Esophagus squamous epithelium (tissue), 5 donors: ENCODE measurements around the gene CCNY. TPM values are rescaled to one million over a fixed set of nuclear protein-coding genes. Genes with fewer than 3 reads are reported as not detected.
"Not testable (repeated sequence)": the region's sequence is repeated elsewhere in the genome, so short reads cannot be mapped to it uniquely, and the experiment has no call there.

ENCODE experiments used
- DNase-seq: peaks from one replicate; lab custom pipeline; 2025; lab: John Stamatoyannopoulos, UW
- H3K27ac ChIP-seq, 4 donors: fragments of 200-600 bp; sonication (generic); one replicate each; pipeline ENCODE4 v1.5.1; 2016 to 2019; ENCODE audit warnings: mild to moderate bottlenecking in 1 of 4
- H3K27me3 ChIP-seq, 4 donors: fragments of 200-600 bp; sonication (generic); 1 replicate in 3 of 4; 2 replicates in 1 of 4; pipeline versions ENCODE4 v1.5.1 to v1.6.0; 2017 to 2021; ENCODE audit warnings: antibody characterized with exemption in 1 of 4
- H3K36me3 ChIP-seq, 3 donors: fragments of 200-600 bp; sonication (generic); one replicate each; pipeline ENCODE4 v1.5.1; 2016 to 2019
- H3K4me1 ChIP-seq, 3 donors: fragments of 200-600 bp; sonication (generic); one replicate each; pipeline ENCODE4 v1.5.1; 2017 to 2019
- H3K4me3 ChIP-seq, 4 donors: fragments of 200-600 bp; sonication (generic); 1 replicate in 3 of 4; 2 replicates in 1 of 4; pipeline ENCODE4 v1.5.1; 2016 to 2019; ENCODE audit warnings: mild to moderate bottlenecking in 2 of 4, moderate library complexity in 1 of 4
- H3K9me3 ChIP-seq, 3 donors: fragments of 200-600 bp; sonication (generic); one replicate each; pipeline ENCODE4 v1.5.1; 2016 to 2019
- POLR2A ChIP-seq, 4 donors: fragments of 450-650 bp; IDR thresholded peaks; one replicate each; pipeline ENCODE4 v1.6.1; 2017; ENCODE audit warnings: antibody characterized with exemption in 4 of 4, mild to moderate bottlenecking in 4 of 4, moderate library complexity in 3 of 4
- WGBS, 2 donors: methylation state at CpG; one replicate each; pipeline ENCODE4 v1.1.5; 2018; 5-methylcytosine and 5-hydroxymethylcytosine counted together
- intact Hi-C: fragments of 100-400 bp; cut with DNase I; formaldehyde crosslinking; loops from one replicate; pipeline ENCODE4 v1.15.0; 2022
- total RNA-seq, 4 donors: library from RNA; depleted of rRNA; stranded (reverse); fragments of >200 nt; gene quantifications; one replicate each; pipeline ENCODE4 v1.1.0, GENCODE V29; 2016
- TF ChIP-seq, protein P1 (sequence below), 6 experiments: fragments of 450-650 bp in 4 of 6; fragments of 200-600 bp in 2 of 6; sonication (generic) in 2 of 6; IDR thresholded peaks; one replicate each; pipeline ENCODE4 v1.5.1; 2016 to 2019; ENCODE audit warnings: antibody characterized with exemption in 6 of 6, mild to moderate bottlenecking in 4 of 6, moderate library complexity in 4 of 6
- donor health status: DM: yes; HTN: yes; CAD: no.

CCNY gene
- total RNA-seq, 4 donors from 2014 or later: 24.1 to 41.5 (median 30.4) TPM

DNA sequence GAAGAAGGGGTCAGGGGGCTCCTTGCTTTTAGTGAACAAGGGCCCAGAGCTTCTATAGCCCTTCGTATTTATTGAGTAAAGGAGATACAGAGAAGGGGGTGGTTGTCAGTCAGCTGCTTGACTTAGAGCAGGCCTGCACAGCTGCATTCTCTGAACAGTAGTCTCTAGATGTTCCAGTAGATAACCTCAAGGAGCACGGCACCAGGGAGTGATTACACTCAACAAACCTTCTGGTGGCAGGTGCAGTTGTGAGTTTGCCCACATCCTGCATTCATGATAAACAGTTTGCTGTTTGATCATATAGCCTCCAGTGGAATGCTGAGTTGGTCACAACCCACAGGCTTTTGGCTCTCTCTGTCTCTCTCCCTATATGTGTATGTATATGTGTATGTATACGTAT, 198.8 kb downstream of the CCNY start:
- no peak for DNase-seq
- H3K4me1 ChIP-seq: no peaks in the 10 kb centered on the region
- H3K9me3 ChIP-seq: no peaks in the 10 kb centered on the region
- no peaks in the 10 kb centered on the region for H3K27me3 ChIP-seq
- intact Hi-C loops: no loop called here
- TF ChIP-seq, protein P1, sequence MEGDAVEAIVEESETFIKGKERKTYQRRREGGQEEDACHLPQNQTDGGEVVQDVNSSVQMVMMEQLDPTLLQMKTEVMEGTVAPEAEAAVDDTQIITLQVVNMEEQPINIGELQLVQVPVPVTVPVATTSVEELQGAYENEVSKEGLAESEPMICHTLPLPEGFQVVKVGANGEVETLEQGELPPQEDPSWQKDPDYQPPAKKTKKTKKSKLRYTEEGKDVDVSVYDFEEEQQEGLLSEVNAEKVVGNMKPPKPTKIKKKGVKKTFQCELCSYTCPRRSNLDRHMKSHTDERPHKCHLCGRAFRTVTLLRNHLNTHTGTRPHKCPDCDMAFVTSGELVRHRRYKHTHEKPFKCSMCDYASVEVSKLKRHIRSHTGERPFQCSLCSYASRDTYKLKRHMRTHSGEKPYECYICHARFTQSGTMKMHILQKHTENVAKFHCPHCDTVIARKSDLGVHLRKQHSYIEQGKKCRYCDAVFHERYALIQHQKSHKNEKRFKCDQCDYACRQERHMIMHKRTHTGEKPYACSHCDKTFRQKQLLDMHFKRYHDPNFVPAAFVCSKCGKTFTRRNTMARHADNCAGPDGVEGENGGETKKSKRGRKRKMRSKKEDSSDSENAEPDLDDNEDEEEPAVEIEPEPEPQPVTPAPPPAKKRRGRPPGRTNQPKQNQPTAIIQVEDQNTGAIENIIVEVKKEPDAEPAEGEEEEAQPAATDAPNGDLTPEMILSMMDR (IDR thresholded peaks at IDR 0.05): no peak
- no peak for TF ChIP-seq POLR2A (IDR thresholded peaks at IDR 0.05)
- H3K36me3 ChIP-seq: peaks cover 3 to 96% (median 14%) of the 10 kb centered on the region in 3 donors
- H3K27ac ChIP-seq: no peak overlapping the region
- no peak overlapping the region for H3K4me3 ChIP-seq
- WGBS, 2 donors: 91 to 92% methylated on average over 3 of the region's 3 CpGs

DNA sequence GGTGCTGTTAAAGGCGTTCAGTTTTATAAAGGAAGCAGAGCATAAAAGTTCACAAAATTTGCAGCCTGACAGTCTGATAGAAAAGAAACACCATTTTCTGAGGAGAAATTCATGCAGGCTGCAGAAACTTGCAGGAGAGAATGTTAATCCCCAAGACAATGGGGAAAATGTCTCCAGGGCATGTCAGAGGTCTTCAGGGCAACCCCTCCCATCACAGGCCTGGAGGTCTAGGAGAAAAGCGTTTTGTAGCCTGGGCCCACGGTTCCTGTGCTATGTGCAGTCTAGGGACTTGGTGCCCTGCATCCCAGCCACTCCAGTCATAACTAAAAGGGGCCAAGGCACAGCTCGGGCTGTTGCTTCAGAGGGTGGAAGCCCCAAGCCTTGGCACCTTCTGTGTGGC, 200.5 kb downstream of the CCNY start:
- WGBS, 2 donors: 92 to 100% methylated on average over 1 to 2 of the region's 4 CpGs
- H3K4me3 ChIP-seq: no peak overlapping the region

GRCh38 chr10:35537925-35538324, 201.6 kb downstream of the CCNY start:
- H3K36me3 ChIP-seq: peaks cover 0 to 84% (median 7%) of the 10 kb centered on the region in 3 donors
- H3K27ac ChIP-seq, H3K9me3 ChIP-seq, H3K27me3 ChIP-seq, intact Hi-C loops, H3K4me3 ChIP-seq, H3K4me1 ChIP-seq, DNase-seq: not testable (repeated sequence)
- 86 to 92% methylated on average over 3 of the region's 3 CpGs for WGBS, 2 donors

More for the DNA sequence above, 200.5 kb downstream of the CCNY start:
- no peak for TF ChIP-seq POLR2A (IDR thresholded peaks at IDR 0.05)
- TF ChIP-seq, protein P1 (IDR thresholded peaks at IDR 0.05): no peak
- intact Hi-C loops: no loop called here
- no peak for DNase-seq
- Histone ChIP-seq H3K9me3 (no peaks in the 10 kb centered on the region), H3K36me3 (peaks cover 3 to 86% (median 7%) of the 10 kb centered on the region in 3 donors), H3K27me3 (no peaks in the 10 kb centered on the region), H3K27ac (no peak overlapping the region), H3K4me1 (no peaks in the 10 kb centered on the region)

- H3K4me3 ChIP-seq: no peak overlapping the region
- peaks cover 0 to 80% (median 0%) of the 10 kb centered on the region in 3 donors for H3K36me3 ChIP-seq
- no peak for DNase-seq
- no peak for TF ChIP-seq POLR2A (IDR thresholded peaks at IDR 0.05)
- TF ChIP-seq, protein P1 (IDR thresholded peaks at IDR 0.05): no peak
- 76 to 77% methylated on average over 7 of the region's 7 CpGs for WGBS, 2 donors
- H3K27ac ChIP-seq: no peak overlapping the region
- intact Hi-C loops: no loop called here
- H3K4me1 ChIP-seq: no peaks in the 10 kb centered on the region
- no peaks in the 10 kb centered on the region for H3K27me3 ChIP-seq
- no peaks in the 10 kb centered on the region for H3K9me3 ChIP-seq
Measured at GRCh38 chr10:35540296-35541164, 204.2 kb downstream of the CCNY start.

DNA sequence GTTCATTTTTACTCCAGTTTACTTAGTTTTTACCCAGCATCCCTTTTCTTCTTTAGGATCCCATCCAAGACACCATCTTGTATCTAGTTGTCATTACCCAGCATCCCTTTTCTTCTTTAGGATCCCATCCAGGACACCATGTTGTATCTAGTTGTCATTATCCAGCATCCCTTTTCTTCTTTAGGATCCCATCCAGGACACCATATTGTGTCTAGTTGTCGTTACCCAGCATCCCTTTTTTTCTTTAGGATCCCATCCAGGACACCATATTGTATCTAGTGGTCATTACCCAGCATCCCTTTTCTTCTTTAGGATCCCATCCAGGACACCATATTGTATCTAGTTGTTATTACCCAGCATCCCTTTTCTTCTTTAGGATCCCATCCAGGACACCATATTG, 205.4 kb downstream of the CCNY start:
- no peak overlapping the region for H3K27ac ChIP-seq
- DNase-seq: no peak
- H3K27me3 ChIP-seq: no peaks in the 10 kb centered on the region
- H3K4me1 ChIP-seq: no peaks in the 10 kb centered on the region
- no peaks in the 10 kb centered on the region for H3K9me3 ChIP-seq
- H3K4me3 ChIP-seq: no peak overlapping the region
- peaks cover 0 to 69% (median 0%) of the 10 kb centered on the region in 3 donors for H3K36me3 ChIP-seq
- no peak for TF ChIP-seq POLR2A (IDR thresholded peaks at IDR 0.05)
- TF ChIP-seq, protein P1 (IDR thresholded peaks at IDR 0.05): no peak
- WGBS, 2 donors: 89 to 100% methylated on average over 1 of the region's 1 CpG
- intact Hi-C loops: no loop called here
